Measurements from ENCODE around the gene HARBI1.
A peak's percentile ranks its signal among the peaks of the same experiment; 100 is the strongest.
"Not testable (repeated sequence)": the region's sequence is repeated elsewhere in the genome, so short reads cannot be mapped to it uniquely, and the experiment has no call there.

The HARBI1 gene

GRCh38 chr11:46594374-46594700, 22.7 kb downstream of the HARBI1 start:
- Histone ChIP-seq H3K36me3 (no peaks in the 10 kb centered on the region), H3K27me3 (no peaks in the 10 kb centered on the region), H3K4me1 (ENCODE audit: control insufficient read depth in 1 of 2, insufficient read depth in 1 of 2, low read depth in 1 of 2, low read length in 1 of 2) (peaks cover 13 to 20% of the 10 kb centered on the region in 2 experiments), H3K9me3 (no peaks in the 10 kb centered on the region), H3K27ac (peak overlapping the region; percentile 90), H3K4me3 (ENCODE audit: low read depth in 1 of 2, low read length in 1 of 2) (peak overlapping the region; percentile 81 to 87)
- no peak for TF ChIP-seq CTCF (IDR thresholded peaks at IDR 0.05)

- H3K27ac ChIP-seq, result peak within 1 kb of the TSS; percentile 90
- TF ChIP-seq CTCF (IDR thresholded peaks at IDR 0.05), result no peak
- peaks cover 13 to 20% of the 10 kb centered on the region in 2 experiments for H3K4me1 ChIP-seq (ENCODE audit: control insufficient read depth in 1 of 2, insufficient read depth in 1 of 2, low read depth in 1 of 2, low read length in 1 of 2)
- H3K4me3 ChIP-seq (ENCODE audit: low read depth in 1 of 2, low read length in 1 of 2), result peak within 1 kb of the TSS; percentile 81 to 87
- H3K9me3 ChIP-seq, result no peaks in the 10 kb centered on the region
- H3K27me3 ChIP-seq, result no peaks in the 10 kb centered on the region
- H3K36me3 ChIP-seq, result no peaks in the 10 kb centered on the region
These were observed 23.3 kb downstream of the HARBI1 start, which contains the start of gene AMBRA1 for GRCh38 chr11:46593550-46594373. Gene AMBRA1 (minus strand): TSS chr11:46594023. CDS start chr11:46548380, 45,643 bp downstream.

- Histone ChIP-seq H3K27ac (no peak overlapping the region), H3K4me1 (ENCODE audit: control insufficient read depth in 1 of 2, insufficient read depth in 1 of 2, low read depth in 1 of 2, low read length in 1 of 2) (peaks cover 13 to 20% of the 10 kb centered on the region in 2 experiments), H3K4me3 (ENCODE audit: low read depth in 1 of 2, low read length in 1 of 2) (no peak overlapping the region)
These were observed 26.1 kb downstream of the HARBI1 start for GRCh38 chr11:46590740-46591605.

GRCh38 chr11:46588915-46589314, 28.1 kb downstream of the HARBI1 start:
- Histone ChIP-seq H3K27me3 (no peaks in the 10 kb centered on the region), H3K4me1 (ENCODE audit: control insufficient read depth in 1 of 2, insufficient read depth in 1 of 2, low read depth in 1 of 2, low read length in 1 of 2) (peaks cover 9 to 14% of the 10 kb centered on the region in 2 experiments), H3K4me3 (ENCODE audit: low read depth in 1 of 2, low read length in 1 of 2) (no peak overlapping the region), H3K9me3 (no peaks in the 10 kb centered on the region), H3K27ac (no peak overlapping the region), H3K36me3 (peaks cover 6% of the 10 kb centered on the region)
- no peak for TF ChIP-seq CTCF (IDR thresholded peaks at IDR 0.05)

More at GRCh38 chr11:46590740-46591605, 26.1 kb downstream of the HARBI1 start:
- peaks cover 6% of the 10 kb centered on the region for H3K36me3 ChIP-seq
- H3K9me3 ChIP-seq, result no peaks in the 10 kb centered on the region
- TF ChIP-seq CTCF (IDR thresholded peaks at IDR 0.05), result no peak
- H3K27me3 ChIP-seq, result no peaks in the 10 kb centered on the region

GRCh38 chr11:46588131-46588530, 28.9 kb downstream of the HARBI1 start:
- Histone ChIP-seq H3K27me3 (no peaks in the 10 kb centered on the region), H3K4me1 (ENCODE audit: control insufficient read depth in 1 of 2, insufficient read depth in 1 of 2, low read depth in 1 of 2, low read length in 1 of 2) (peaks cover 6 to 9% of the 10 kb centered on the region in 2 experiments), H3K36me3 (peaks cover 6% of the 10 kb centered on the region), H3K4me3 (ENCODE audit: low read depth in 1 of 2, low read length in 1 of 2) (no peak overlapping the region), H3K9me3 (no peaks in the 10 kb centered on the region), H3K27ac (no peak overlapping the region)
- no peak for TF ChIP-seq CTCF (IDR thresholded peaks at IDR 0.05)

GRCh38 chr11:46583513-46583912, 33.5 kb downstream of the HARBI1 start:
- not testable (repeated sequence) for H3K4me3 ChIP-seq (ENCODE audit: low read depth in 1 of 2, low read length in 1 of 2); H3K4me1 ChIP-seq (ENCODE audit: control insufficient read depth in 1 of 2, insufficient read depth in 1 of 2, low read depth in 1 of 2, low read length in 1 of 2); H3K27me3 ChIP-seq; H3K27ac ChIP-seq; H3K36me3 ChIP-seq; H3K9me3 ChIP-seq
